Body of pancreas (tissue), 4 donors: ENCODE data around the gene BRD1.

Experiments used
- CTCF ChIP-seq, 7 experiments: fragments of 450-650 bp in 4 of 7; fragments of 200-600 bp in 3 of 7; sonication (generic) in 3 of 7; IDR thresholded peaks; one replicate each; pipeline ENCODE4 v1.5.1; 2016 to 2019; ENCODE audit warnings: antibody characterized with exemption in 7 of 7
- POLR2A ChIP-seq, 3 donors: fragments of 450-650 bp; IDR thresholded peaks; one replicate each; pipeline ENCODE4 v1.6.1; 2016; ENCODE audit warnings: antibody characterized with exemption in 3 of 3, mild to moderate bottlenecking in 2 of 3

- TF ChIP-seq CTCF (IDR thresholded peaks at IDR 0.05) (no peak), POLR2A (IDR thresholded peaks at IDR 0.05) (no peak)
These were observed 33.8 kb downstream of the BRD1 start for GRCh38 chr22:49793871-49794270.
